HEK293 (cell line): ENCODE data around the gene TAF12.

Source experiments
- CTCF ChIA-PET: fragments of 350-600 bp; formaldehyde crosslinking; extraction: SDS; loops from one replicate; lab custom pipeline; 2021; ENCODE audit warnings: antibody characterized with exemption; lab: Yijun Ruan, JAX
- POLR2A ChIA-PET: fragments of 300-600 bp; formaldehyde crosslinking; extraction: SDS; loops from one replicate; lab custom pipeline; 2020; ENCODE audit warnings: antibody characterized with exemption, inconsistent platforms; lab: Yijun Ruan, JAX
- H3K27ac ChIP-seq: fragments of 200-500 bp; sonication (Bioruptor generic); 2 replicates; pipeline ENCODE4 v1.5.1; 2014; ENCODE audit warnings: low read depth, low read length, control low read depth, inconsistent platforms; ENCODE audit errors: extremely low read depth
- H3K36me3 ChIP-seq, 2 experiments: fragments of 200-500 bp in 1 of 2; sonication (Bioruptor generic) in 1 of 2; 1 replicate in 1 of 2; 2 replicates in 1 of 2; pipeline ENCODE4 v1.5.1; 2014 to 2017; ENCODE audit warnings: inconsistent platforms in 2 of 2, low read length in 2 of 2; ENCODE audit not compliant: control insufficient read depth in 2 of 2, insufficient read depth in 1 of 2
- H3K4me1 ChIP-seq: fragments of 200-500 bp; sonication (Bioruptor generic); 2 replicates; pipeline ENCODE4 v1.5.1; 2014; ENCODE audit warnings: mild to moderate bottlenecking, low read length, inconsistent platforms; ENCODE audit not compliant: control insufficient read depth, insufficient read depth
- H3K4me3 ChIP-seq: 2 replicates; pipeline ENCODE4 v1.5.1; 2011; ENCODE audit warnings: low read depth, mild to moderate bottlenecking, control low read depth, low read length, moderate library complexity
- H3K9me3 ChIP-seq: fragments of 200-500 bp; sonication (Bioruptor generic); 2 replicates; pipeline ENCODE4 v1.5.1; 2014; ENCODE audit warnings: low read depth, low read length, inconsistent platforms; ENCODE audit not compliant: control insufficient read depth, insufficient read depth
- KLF8 ChIP-seq: fragments of 450-650 bp; formaldehyde crosslinking; IDR thresholded peaks from 2 replicates; pipeline ENCODE4 v1.5.1; 2016; ENCODE audit warnings: missing biosample characterization, missing genetic modification characterization
- ZBTB17 ChIP-seq: fragments of 450-650 bp; formaldehyde crosslinking; IDR thresholded peaks from 2 replicates; pipeline ENCODE4 v1.5.1; 2016; ENCODE audit warnings: missing biosample characterization, missing genetic modification characterization
- ZBTB21 ChIP-seq: fragments of 450-650 bp; formaldehyde crosslinking; IDR thresholded peaks from 2 replicates; pipeline ENCODE4 v1.5.1; 2017; ENCODE audit warnings: missing biosample characterization, missing genetic modification characterization
- ZBTB8A ChIP-seq: fragments of 450-650 bp; formaldehyde crosslinking; IDR thresholded peaks from 2 replicates; pipeline ENCODE4 v1.5.1; 2016; ENCODE audit warnings: missing biosample characterization, missing genetic modification characterization
- ZEB2 ChIP-seq: fragments of 450-650 bp; formaldehyde crosslinking; IDR thresholded peaks from 2 replicates; pipeline ENCODE4 v1.5.1; 2016; ENCODE audit warnings: missing biosample characterization, missing genetic modification characterization
- ZIC2 ChIP-seq: fragments of 450-650 bp; formaldehyde crosslinking; IDR thresholded peaks from 2 replicates; pipeline ENCODE4 v1.5.1; 2016; ENCODE audit warnings: missing biosample characterization, missing genetic modification characterization
- ZNF112 ChIP-seq: fragments of 450-650 bp; formaldehyde crosslinking; IDR thresholded peaks from 2 replicates; pipeline ENCODE4 v1.5.0; 2017; ENCODE audit warnings: missing biosample characterization, missing genetic modification characterization
- ZNF169 ChIP-seq: fragments of 450-650 bp; formaldehyde crosslinking; IDR thresholded peaks from 2 replicates; pipeline ENCODE4 v1.5.1; 2016; ENCODE audit warnings: missing biosample characterization, missing genetic modification characterization
- ZNF2 ChIP-seq: fragments of 450-650 bp; formaldehyde crosslinking; IDR thresholded peaks from 2 replicates; pipeline ENCODE4 v1.5.1; 2016; ENCODE audit warnings: missing biosample characterization, missing genetic modification characterization
- ZNF24 ChIP-seq: fragments of 450-650 bp; formaldehyde crosslinking; IDR thresholded peaks from 2 replicates; pipeline ENCODE4 v1.5.1; 2016; ENCODE audit warnings: missing biosample characterization, missing genetic modification characterization
- ZNF266 ChIP-seq: fragments of 450-650 bp; formaldehyde crosslinking; IDR thresholded peaks from 2 replicates; pipeline ENCODE4 v1.5.1; 2016; ENCODE audit warnings: missing biosample characterization, missing genetic modification characterization, low read depth
- ZNF335 ChIP-seq: fragments of 450-650 bp; formaldehyde crosslinking; conservative IDR thresholded peaks from 2 replicates; pipeline ENCODE4 v1.5.1; 2016; ENCODE audit warnings: missing biosample characterization, missing genetic modification characterization
- ZNF391 ChIP-seq: fragments of 450-650 bp; formaldehyde crosslinking; IDR thresholded peaks from 2 replicates; pipeline ENCODE4 v1.5.1; 2016; ENCODE audit warnings: low read depth, missing biosample characterization, missing genetic modification characterization, borderline replicate concordance
- ZNF48 ChIP-seq: fragments of 450-650 bp; formaldehyde crosslinking; IDR thresholded peaks from 2 replicates; pipeline ENCODE4 v1.5.1; 2016; ENCODE audit warnings: missing biosample characterization, missing genetic modification characterization
- ZNF549 ChIP-seq: fragments of 450-650 bp; IDR thresholded peaks from 2 replicates; pipeline ENCODE4 v1.5.1; 2018; ENCODE audit warnings: missing biosample characterization, missing genetic modification characterization, mild to moderate bottlenecking, inconsistent platforms, moderate library complexity
- ZNF610 ChIP-seq: fragments of 450-650 bp; formaldehyde crosslinking; IDR thresholded peaks from 2 replicates; pipeline ENCODE4 v1.5.1; 2016; ENCODE audit warnings: missing biosample characterization, missing genetic modification characterization, borderline replicate concordance
- ZNF629 ChIP-seq: fragments of 450-650 bp; formaldehyde crosslinking; IDR thresholded peaks from 2 replicates; pipeline ENCODE4 v1.5.1; 2017; ENCODE audit warnings: missing biosample characterization, missing genetic modification characterization
- ZNF654 ChIP-seq: fragments of 450-650 bp; formaldehyde crosslinking; IDR thresholded peaks from 2 replicates; pipeline ENCODE4 v1.5.1; 2016; ENCODE audit warnings: low read depth, missing biosample characterization, missing genetic modification characterization
- ZNF701 ChIP-seq: fragments of 450-650 bp; formaldehyde crosslinking; IDR thresholded peaks from 2 replicates; pipeline ENCODE4 v1.5.1; 2016; ENCODE audit warnings: missing biosample characterization, missing genetic modification characterization
- TF ChIP-seq, protein P1 (sequence below): fragments of 450-650 bp; formaldehyde crosslinking; IDR thresholded peaks from 2 replicates; pipeline ENCODE4 v1.5.1; 2016; ENCODE audit warnings: missing biosample characterization, missing genetic modification characterization
- TF ChIP-seq, protein P2 (sequence below): fragments of 450-650 bp; IDR thresholded peaks from 2 replicates; pipeline ENCODE4 v1.5.1; 2018; ENCODE audit warnings: missing biosample characterization, mild to moderate bottlenecking, missing genetic modification characterization
- TF ChIP-seq, protein P3 (sequence below): fragments of 450-650 bp; formaldehyde crosslinking; IDR thresholded peaks from 2 replicates; pipeline ENCODE4 v1.5.1; 2016; ENCODE audit warnings: missing biosample characterization, missing genetic modification characterization
- TF ChIP-seq, protein P4 (sequence below): fragments of 450-650 bp; formaldehyde crosslinking; IDR thresholded peaks from 2 replicates; pipeline ENCODE4 v1.5.1; 2017; ENCODE audit warnings: missing biosample characterization, missing genetic modification characterization
- TF ChIP-seq, protein P5 (sequence below): fragments of 450-650 bp; formaldehyde crosslinking; IDR thresholded peaks from 2 replicates; pipeline ENCODE4 v1.5.1; 2016; ENCODE audit warnings: missing biosample characterization, missing genetic modification characterization

Gene TAF12

DNA sequence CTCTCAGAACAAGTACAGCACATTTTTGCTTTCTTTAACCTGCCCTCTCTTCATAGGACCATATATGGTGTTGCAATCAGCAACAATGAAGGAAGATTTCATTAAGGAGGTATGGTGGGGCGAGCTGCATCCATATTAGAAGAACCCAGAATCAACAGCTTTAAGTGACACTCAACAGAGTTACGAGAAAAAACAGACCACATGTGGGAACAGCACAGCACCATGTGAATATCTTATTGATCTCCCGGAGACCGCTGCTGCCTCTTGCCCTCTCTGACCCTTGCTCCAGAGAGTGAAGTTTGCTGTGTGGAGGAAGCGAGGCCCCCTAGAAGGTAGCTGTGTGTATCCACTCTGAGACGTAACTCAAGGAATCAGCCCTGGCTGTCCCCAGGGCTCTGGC lies 37.9 kb downstream of the TAF12 start (continued):
- no peak for TF ChIP-seq ZNF391 (tag by site-specific recombination)
- TF ChIP-seq ZNF549 (tag by site-specific recombination) = no peak
- TF ChIP-seq, protein P1, sequence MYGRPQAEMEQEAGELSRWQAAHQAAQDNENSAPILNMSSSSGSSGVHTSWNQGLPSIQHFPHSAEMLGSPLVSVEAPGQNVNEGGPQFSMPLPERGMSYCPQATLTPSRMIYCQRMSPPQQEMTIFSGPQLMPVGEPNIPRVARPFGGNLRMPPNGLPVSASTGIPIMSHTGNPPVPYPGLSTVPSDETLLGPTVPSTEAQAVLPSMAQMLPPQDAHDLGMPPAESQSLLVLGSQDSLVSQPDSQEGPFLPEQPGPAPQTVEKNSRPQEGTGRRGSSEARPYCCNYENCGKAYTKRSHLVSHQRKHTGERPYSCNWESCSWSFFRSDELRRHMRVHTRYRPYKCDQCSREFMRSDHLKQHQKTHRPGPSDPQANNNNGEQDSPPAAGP (tag by site-specific recombination) = no peak

DNA sequence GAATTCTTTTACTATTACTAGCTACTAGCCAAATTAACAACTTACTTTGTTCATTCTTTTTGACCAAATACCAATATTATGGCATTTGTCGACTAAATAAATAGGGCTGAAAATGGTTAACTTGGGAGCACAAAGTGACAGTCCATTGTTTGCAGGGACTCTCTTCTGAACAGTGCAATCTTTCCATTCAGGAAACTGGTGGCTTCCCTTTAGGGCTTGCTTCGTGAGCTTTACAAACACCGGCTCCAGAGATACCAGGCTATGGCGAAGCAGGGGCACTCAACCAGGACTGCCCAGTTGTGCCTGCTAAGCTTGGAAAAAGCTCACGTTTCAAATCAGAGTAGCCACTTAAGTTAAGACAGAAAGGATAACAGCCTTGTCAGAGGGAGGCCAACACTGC lies 38.5 kb downstream of the TAF12 start:
- Histone ChIP-seq H3K9me3 (no peaks in the 10 kb centered on the region), H3K4me1 (peaks cover 5% of the 10 kb centered on the region), H3K36me3 (peaks cover 4 to 59% of the 10 kb centered on the region in 2 experiments; a peak in 2 of 3 replicates), H3K27ac (no peak overlapping the region), H3K4me3 (no peak overlapping the region)
- no peak for TF ChIP-seq ZNF48 (tag by site-specific recombination)
- no peak for TF ChIP-seq ZEB2 (tag by site-specific recombination)
- TF ChIP-seq ZNF266 (tag by site-specific recombination) = no peak
- TF ChIP-seq ZNF701 (tag by site-specific recombination) = no peak
- TF ChIP-seq, protein P2, sequence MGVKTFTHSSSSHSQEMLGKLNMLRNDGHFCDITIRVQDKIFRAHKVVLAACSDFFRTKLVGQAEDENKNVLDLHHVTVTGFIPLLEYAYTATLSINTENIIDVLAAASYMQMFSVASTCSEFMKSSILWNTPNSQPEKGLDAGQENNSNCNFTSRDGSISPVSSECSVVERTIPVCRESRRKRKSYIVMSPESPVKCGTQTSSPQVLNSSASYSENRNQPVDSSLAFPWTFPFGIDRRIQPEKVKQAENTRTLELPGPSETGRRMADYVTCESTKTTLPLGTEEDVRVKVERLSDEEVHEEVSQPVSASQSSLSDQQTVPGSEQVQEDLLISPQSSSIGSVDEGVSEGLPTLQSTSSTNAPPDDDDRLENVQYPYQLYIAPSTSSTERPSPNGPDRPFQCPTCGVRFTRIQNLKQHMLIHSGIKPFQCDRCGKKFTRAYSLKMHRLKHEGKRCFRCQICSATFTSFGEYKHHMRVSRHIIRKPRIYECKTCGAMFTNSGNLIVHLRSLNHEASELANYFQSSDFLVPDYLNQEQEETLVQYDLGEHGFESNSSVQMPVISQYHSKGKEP = no peak
- TF ChIP-seq ZNF610 (tag by site-specific recombination) = no peak
- TF ChIP-seq ZNF112 (tag by site-specific recombination) = no peak
- TF ChIP-seq ZNF169 = no peak
- ChIA-PET POLR2A (interaction anchor here (5.4 kb wide), 1 partner anchor 23 kb away, joined by 56 read pairs; no protein-coding TSS in a partner anchor), CTCF (interaction anchor here (0.6 to 4.5 kb wide), 11 partner anchors 24 to 514 kb away, joined by 3 to 26 read pairs (median 3); no protein-coding TSS in a partner anchor)

DNA sequence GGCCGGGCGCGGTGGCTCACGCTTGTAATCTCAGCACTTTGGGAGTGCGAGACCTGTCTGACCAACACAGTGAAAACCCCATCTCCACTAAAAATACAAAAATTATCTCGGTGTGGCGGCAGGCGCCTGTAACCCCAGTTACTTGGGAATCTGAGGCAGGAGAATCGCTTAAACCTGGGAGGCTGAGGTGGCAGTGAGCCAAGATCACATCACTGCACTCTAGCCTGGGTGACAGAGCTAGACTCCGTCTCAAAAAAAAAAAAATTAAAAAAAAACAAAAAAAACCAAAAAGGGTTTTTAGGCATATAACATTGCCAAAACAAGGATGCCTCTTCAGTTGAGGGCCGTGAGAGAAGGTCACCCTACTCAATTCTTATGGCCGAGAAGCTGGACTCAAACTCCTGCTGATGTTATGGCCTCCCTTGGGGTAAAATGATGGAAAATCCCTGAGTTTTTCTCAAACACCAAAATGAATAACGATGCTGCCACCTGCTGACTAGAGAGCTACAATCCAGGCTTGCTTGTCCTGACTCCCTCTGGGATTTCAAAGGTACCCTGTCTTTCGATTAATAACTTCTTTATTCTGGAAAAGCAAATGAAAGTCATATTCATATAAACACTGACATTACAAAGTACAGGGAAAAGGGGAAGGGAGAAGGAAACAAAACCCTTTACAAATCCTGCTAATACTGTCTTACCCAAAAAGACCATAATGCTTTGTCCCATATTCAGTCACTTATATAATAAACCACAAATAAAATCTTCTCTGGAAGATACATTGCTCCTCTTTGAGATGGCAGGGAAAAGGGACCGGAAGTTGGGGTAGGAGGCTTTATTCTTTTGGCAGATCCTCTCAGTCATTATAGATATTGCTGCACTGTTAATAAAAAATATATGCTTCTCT lies 40.1 kb downstream of the TAF12 start:
- H3K4me3 ChIP-seq = no peak overlapping the region
- peaks cover 5% of the 10 kb centered on the region for H3K4me1 ChIP-seq
- ChIA-PET CTCF (interaction anchor here (0.6 to 4.5 kb wide), 29 partner anchors 9 to 693 kb away, joined by 3 to 26 read pairs (median 4); no protein-coding TSS in a partner anchor), POLR2A (interaction anchor here (0.6 to 5.4 kb wide), 11 partner anchors 16 to 355 kb away, joined by 3 to 56 read pairs (median 3); partner anchors contain the start of gene RCC1)
- H3K9me3 ChIP-seq = no peaks in the 10 kb centered on the region
- H3K36me3 ChIP-seq = peaks cover 4 to 54% of the 10 kb centered on the region in 2 experiments; a peak in 2 of 3 replicates
- no peak overlapping the region for H3K27ac ChIP-seq
- TF ChIP-seq ZNF335 (tag by site-specific recombination) (peak; percentile 49; the same call in 1 of the 2 replicates), ZNF2 (tag by site-specific recombination) (0 out of 2 replicates have a peak, but pooled peaks have one; percentile 37), ZNF654 (tag by site-specific recombination) (peak; percentile 96), ZBTB21 (peak; percentile 27; the same call in 1 of the 2 replicates), ZBTB8A (peak; percentile 32; the same call in 1 of the 2 replicates), ZIC2 (tag by site-specific recombination) (peak; percentile 24; the same call in 1 of the 2 replicates), ZNF629 (tag by site-specific recombination) (peak; percentile 41; the same call in 1 of the 2 replicates), ZNF24 (tag by site-specific recombination) (no peak), KLF8 (tag by site-specific recombination) (peak; percentile 32; the same call in 1 of the 2 replicates), ZBTB17 (tag by site-specific recombination) (peak; percentile 58)
- TF ChIP-seq, protein P3, sequence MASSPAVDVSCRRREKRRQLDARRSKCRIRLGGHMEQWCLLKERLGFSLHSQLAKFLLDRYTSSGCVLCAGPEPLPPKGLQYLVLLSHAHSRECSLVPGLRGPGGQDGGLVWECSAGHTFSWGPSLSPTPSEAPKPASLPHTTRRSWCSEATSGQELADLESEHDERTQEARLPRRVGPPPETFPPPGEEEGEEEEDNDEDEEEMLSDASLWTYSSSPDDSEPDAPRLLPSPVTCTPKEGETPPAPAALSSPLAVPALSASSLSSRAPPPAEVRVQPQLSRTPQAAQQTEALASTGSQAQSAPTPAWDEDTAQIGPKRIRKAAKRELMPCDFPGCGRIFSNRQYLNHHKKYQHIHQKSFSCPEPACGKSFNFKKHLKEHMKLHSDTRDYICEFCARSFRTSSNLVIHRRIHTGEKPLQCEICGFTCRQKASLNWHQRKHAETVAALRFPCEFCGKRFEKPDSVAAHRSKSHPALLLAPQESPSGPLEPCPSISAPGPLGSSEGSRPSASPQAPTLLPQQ (tag by site-specific recombination) = 0 out of 2 replicates have a peak, but pooled peaks have one; percentile 21
- TF ChIP-seq, protein P4, sequence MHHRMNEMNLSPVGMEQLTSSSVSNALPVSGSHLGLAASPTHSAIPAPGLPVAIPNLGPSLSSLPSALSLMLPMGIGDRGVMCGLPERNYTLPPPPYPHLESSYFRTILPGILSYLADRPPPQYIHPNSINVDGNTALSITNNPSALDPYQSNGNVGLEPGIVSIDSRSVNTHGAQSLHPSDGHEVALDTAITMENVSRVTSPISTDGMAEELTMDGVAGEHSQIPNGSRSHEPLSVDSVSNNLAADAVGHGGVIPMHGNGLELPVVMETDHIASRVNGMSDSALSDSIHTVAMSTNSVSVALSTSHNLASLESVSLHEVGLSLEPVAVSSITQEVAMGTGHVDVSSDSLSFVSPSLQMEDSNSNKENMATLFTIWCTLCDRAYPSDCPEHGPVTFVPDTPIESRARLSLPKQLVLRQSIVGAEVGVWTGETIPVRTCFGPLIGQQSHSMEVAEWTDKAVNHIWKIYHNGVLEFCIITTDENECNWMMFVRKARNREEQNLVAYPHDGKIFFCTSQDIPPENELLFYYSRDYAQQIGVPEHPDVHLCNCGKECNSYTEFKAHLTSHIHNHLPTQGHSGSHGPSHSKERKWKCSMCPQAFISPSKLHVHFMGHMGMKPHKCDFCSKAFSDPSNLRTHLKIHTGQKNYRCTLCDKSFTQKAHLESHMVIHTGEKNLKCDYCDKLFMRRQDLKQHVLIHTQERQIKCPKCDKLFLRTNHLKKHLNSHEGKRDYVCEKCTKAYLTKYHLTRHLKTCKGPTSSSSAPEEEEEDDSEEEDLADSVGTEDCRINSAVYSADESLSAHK = no peak
- TF ChIP-seq, protein P5, sequence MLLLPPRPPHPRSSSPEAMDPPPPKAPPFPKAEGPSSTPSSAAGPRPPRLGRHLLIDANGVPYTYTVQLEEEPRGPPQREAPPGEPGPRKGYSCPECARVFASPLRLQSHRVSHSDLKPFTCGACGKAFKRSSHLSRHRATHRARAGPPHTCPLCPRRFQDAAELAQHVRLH (tag by site-specific recombination) = peak; percentile 42; the same call in 1 of the 2 replicates
